ENCODE data around the gene TMC2. TPM values are rescaled to one million over a fixed set of nuclear protein-coding genes. Genes with fewer than 3 reads are reported as not detected.
A peak's percentile ranks its signal among the peaks of the same experiment; 100 is the strongest.

TMC2 gene
- total RNA-seq, 1 donor from 2014 or later, result not detected

DNA sequence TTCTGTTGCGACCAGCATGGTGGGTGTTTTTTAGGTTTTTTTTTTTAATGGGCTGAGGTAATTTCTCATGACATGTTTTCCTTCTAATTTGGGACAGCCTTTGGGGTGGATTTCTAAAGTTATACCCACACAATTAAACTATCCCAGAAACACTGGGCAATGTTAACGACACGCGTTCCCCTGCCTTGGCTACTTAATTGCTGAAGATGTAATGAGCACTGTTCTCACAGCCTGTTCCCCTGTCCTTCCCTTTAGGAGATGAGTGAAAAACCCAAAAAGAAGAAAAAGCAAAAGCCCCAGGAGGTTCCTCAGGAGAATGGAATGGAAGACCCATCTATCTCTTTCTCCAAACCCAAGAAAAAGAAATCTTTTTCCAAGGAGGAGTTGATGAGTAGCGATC lies 121.3 kb downstream of the TMC2 start:
- H3K4me3 ChIP-seq (ENCODE audit: low read depth, low read length), result no peak overlapping the region
- H3K36me3 ChIP-seq (ENCODE audit: control insufficient read depth, insufficient read depth, low read length), result peaks cover 40% of the 10 kb centered on the region
- FAIRE-seq (no peak), DNase-seq (ENCODE audit: low read depth) (no peak)
- no peak for TF ChIP-seq CTCF (IDR thresholded peaks at IDR 0.05; ENCODE audit: insufficient read depth, low read length, severe bottlenecking)
- no peaks in the 10 kb centered on the region for H3K27me3 ChIP-seq (ENCODE audit: control insufficient read depth, insufficient read depth, low read length)

GRCh38 chr20:2658414-2659354 lies 122.3 kb downstream of the TMC2 start:
- DNase-seq (ENCODE audit: low read depth) (no peak), FAIRE-seq (peak; percentile 40)
- H3K27me3 ChIP-seq (ENCODE audit: control insufficient read depth, insufficient read depth, low read length), result no peaks in the 10 kb centered on the region
- TF ChIP-seq CTCF (IDR thresholded peaks at IDR 0.05; ENCODE audit: insufficient read depth, low read length, severe bottlenecking), result no peak
- no peak overlapping the region for H3K4me3 ChIP-seq (ENCODE audit: low read depth, low read length)
- peaks cover 42% of the 10 kb centered on the region for H3K36me3 ChIP-seq (ENCODE audit: control insufficient read depth, insufficient read depth, low read length)

GRCh38 chr20:2659547-2659946 lies 123.2 kb downstream of the TMC2 start:
- DNase-seq (ENCODE audit: low read depth) (no peak), FAIRE-seq (no peak)
- Histone ChIP-seq H3K4me3 (ENCODE audit: low read depth, low read length) (no peak overlapping the region), H3K27me3 (ENCODE audit: control insufficient read depth, insufficient read depth, low read length) (no peaks in the 10 kb centered on the region), H3K36me3 (ENCODE audit: control insufficient read depth, insufficient read depth, low read length) (peaks cover 35% of the 10 kb centered on the region)
- no peak for TF ChIP-seq CTCF (IDR thresholded peaks at IDR 0.05; ENCODE audit: insufficient read depth, low read length, severe bottlenecking)

GRCh38 chr20:2663364-2663886 lies 127.1 kb downstream of the TMC2 start:
- peaks cover 9% of the 10 kb centered on the region for H3K36me3 ChIP-seq (ENCODE audit: control insufficient read depth, insufficient read depth, low read length)
- DNase-seq (ENCODE audit: low read depth), result no peak
- FAIRE-seq, result no peak
- no peak for TF ChIP-seq CTCF (IDR thresholded peaks at IDR 0.05; ENCODE audit: insufficient read depth, low read length, severe bottlenecking)
- no peaks in the 10 kb centered on the region for H3K27me3 ChIP-seq (ENCODE audit: control insufficient read depth, insufficient read depth, low read length)
- H3K4me3 ChIP-seq (ENCODE audit: low read depth, low read length), result peak overlapping the region; percentile 79

DNA sequence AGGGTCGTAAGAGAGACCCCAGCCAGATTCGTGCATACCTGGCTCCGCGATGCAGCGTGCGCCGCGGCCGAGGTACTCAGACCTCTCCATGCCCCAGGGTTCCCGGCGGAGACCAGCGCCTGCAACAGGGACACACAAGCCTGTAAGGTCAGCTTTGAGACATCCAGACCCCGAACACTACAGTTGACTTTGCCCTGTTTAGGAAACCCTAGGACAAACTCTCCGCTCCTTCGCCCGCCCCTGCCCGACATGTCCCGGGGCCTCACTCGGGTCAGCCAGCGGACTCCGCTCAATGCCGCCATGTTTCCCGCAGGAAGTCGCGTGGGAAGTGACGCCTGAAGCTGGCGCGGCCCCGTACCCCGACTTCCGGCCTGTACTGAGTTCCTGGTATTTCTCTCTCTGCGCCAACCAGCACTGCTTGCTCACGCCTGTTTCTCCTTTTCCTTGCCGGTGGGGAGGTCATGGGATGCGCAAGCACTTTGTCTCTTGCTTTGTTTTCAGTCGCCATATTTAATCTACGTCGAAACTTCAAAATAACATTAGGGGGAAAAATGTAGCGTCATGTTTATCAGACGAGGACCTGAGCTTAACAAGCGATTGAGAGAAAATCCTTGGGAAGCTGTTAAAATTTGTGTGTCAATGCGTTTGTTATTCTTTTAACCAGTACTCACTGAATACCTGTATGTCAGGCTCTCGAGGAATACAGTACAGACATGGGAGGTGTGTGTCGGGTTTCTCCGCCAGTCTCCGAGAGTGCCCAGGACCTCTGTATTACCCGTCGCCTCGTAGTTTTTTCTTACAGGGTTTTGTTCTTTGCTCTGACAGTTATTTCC lies 127.7 kb downstream of the TMC2 start, which contains the start of gene IDH3B:
Gene IDH3B, minus strand, starts transcription at position 330 of the 833 bp plus-strand sequence. Its CDS starts 28 bp downstream, at position 302.
- H3K4me3 ChIP-seq (ENCODE audit: low read depth, low read length), result peak within 1 kb of the TSS; percentile 79
- DNase-seq (ENCODE audit: low read depth), result peak; percentile 80
- TF ChIP-seq CTCF (IDR thresholded peaks at IDR 0.05; ENCODE audit: insufficient read depth, low read length, severe bottlenecking), result no peak
- no peak for FAIRE-seq
- peaks cover 8% of the 10 kb centered on the region for H3K36me3 ChIP-seq (ENCODE audit: control insufficient read depth, insufficient read depth, low read length)
- H3K27me3 ChIP-seq (ENCODE audit: control insufficient read depth, insufficient read depth, low read length), result no peaks in the 10 kb centered on the region

Data from bronchial epithelial cell (primary cell).